ENCODE results near the gene LMTK2. TPM values are rescaled to one million over a fixed set of nuclear protein-coding genes. Genes with fewer than 3 reads are reported as not detected.
A peak's percentile ranks its signal among the peaks of the same experiment; 100 is the strongest.

LMTK2 gene
- total RNA-seq, 1 donor from 2014 or later: 19.2 TPM

GRCh38 chr7:98225913-98226614, 119.4 kb downstream of the LMTK2 start:
- Mint-ChIP-seq H3K36me3 (ENCODE audit: low read depth) (no peaks in the 10 kb centered on the region), H3K27ac (ENCODE audit: unreplicated experiment) (peak overlapping the region; percentile 20), H3K4me1 (no peaks in the 10 kb centered on the region), H3K4me3 (no peak overlapping the region), H3K9me3 (no peaks in the 10 kb centered on the region), H3K27me3 (ENCODE audit: low read depth) (no peaks in the 10 kb centered on the region)
- no peak for DNase-seq (ENCODE audit: low read depth, low spot score)
- TF ChIP-seq CTCF (conservative IDR thresholded peaks at IDR 0.05): no peak

- Mint-ChIP-seq H3K4me1 (no peaks in the 10 kb centered on the region), H3K9me3 (no peaks in the 10 kb centered on the region), H3K27ac (ENCODE audit: unreplicated experiment) (no peak overlapping the region), H3K4me3 (no peak overlapping the region), H3K36me3 (ENCODE audit: low read depth) (no peaks in the 10 kb centered on the region), H3K27me3 (ENCODE audit: low read depth) (no peaks in the 10 kb centered on the region)
- DNase-seq (ENCODE audit: low read depth, low spot score): no peak
- TF ChIP-seq CTCF (conservative IDR thresholded peaks at IDR 0.05): no peak
These were observed 121.3 kb downstream of the LMTK2 start for GRCh38 chr7:98227939-98228338.

GRCh38 chr7:98228801-98229200, 122.1 kb downstream of the LMTK2 start:
- no peak for DNase-seq (ENCODE audit: low read depth, low spot score)

GRCh38 chr7:98229441-98229840, 122.8 kb downstream of the LMTK2 start:
- no peaks in the 10 kb centered on the region for H3K27me3 Mint-ChIP-seq (ENCODE audit: low read depth)
- H3K36me3 Mint-ChIP-seq (ENCODE audit: low read depth): no peaks in the 10 kb centered on the region
- H3K4me1 Mint-ChIP-seq: no peaks in the 10 kb centered on the region
- H3K9me3 Mint-ChIP-seq: no peaks in the 10 kb centered on the region
- TF ChIP-seq CTCF (conservative IDR thresholded peaks at IDR 0.05): no peak
- DNase-seq (ENCODE audit: low read depth, low spot score): no peak
- H3K27ac Mint-ChIP-seq (ENCODE audit: unreplicated experiment): no peak overlapping the region
- H3K4me3 Mint-ChIP-seq: no peak overlapping the region

More at GRCh38 chr7:98228801-98229200, 122.1 kb downstream of the LMTK2 start:
- Mint-ChIP-seq H3K27ac (ENCODE audit: unreplicated experiment) (peak overlapping the region; percentile 86), H3K4me3 (no peak overlapping the region), H3K36me3 (ENCODE audit: low read depth) (no peaks in the 10 kb centered on the region), H3K4me1 (no peaks in the 10 kb centered on the region), H3K27me3 (ENCODE audit: low read depth) (no peaks in the 10 kb centered on the region), H3K9me3 (no peaks in the 10 kb centered on the region)
- TF ChIP-seq CTCF (conservative IDR thresholded peaks at IDR 0.05): no peak

- Mint-ChIP-seq H3K9me3 (no peaks in the 10 kb centered on the region), H3K4me1 (no peaks in the 10 kb centered on the region), H3K36me3 (ENCODE audit: low read depth) (no peaks in the 10 kb centered on the region), H3K27me3 (ENCODE audit: low read depth) (no peaks in the 10 kb centered on the region), H3K4me3 (no peak overlapping the region), H3K27ac (ENCODE audit: unreplicated experiment) (no peak overlapping the region)
- TF ChIP-seq CTCF (conservative IDR thresholded peaks at IDR 0.05): no peak
- no peak for DNase-seq (ENCODE audit: low read depth, low spot score)
These were observed 123.5 kb downstream of the LMTK2 start for GRCh38 chr7:98229991-98230745.
